ENCODE data around the gene DUSP9. TPM values are rescaled to one million over a fixed set of nuclear protein-coding genes. Genes with fewer than 3 reads are reported as not detected.
A peak's percentile ranks its signal among the peaks of the same experiment; 100 is the strongest.

The DUSP9 gene
- total and polyA plus RNA-seq, 12 donors: 0.11 to 15.9 (median 0.24) TPM; not detected in 6

GRCh38 chrX:153640736-153641575 is 6.0 kb upstream of the DUSP9 start:
- DNase-seq: peak in 1 of 7 donors; percentile 9
- 60 to 83% (median 72%) methylated on average over 5 to 26 of the region's 26 CpGs for WGBS, 4 donors
- no peaks in the 10 kb centered on the region for H3K9me3 ChIP-seq (replicated peaks in 1 of 3)
- H3K27ac ChIP-seq: no peak overlapping the region
- peaks cover 0 to 6% of the 10 kb centered on the region in 2 donors for H3K4me1 ChIP-seq (replicated peaks in 1 of 2)
- H3K4me3 ChIP-seq: no peak overlapping the region
- H3K27me3 ChIP-seq: peaks cover 36% of the 10 kb centered on the region
- no peaks in the 10 kb centered on the region for H3K36me3 ChIP-seq (replicated peaks in 1 of 2)
- intact Hi-C loops (cut with DNase I): loop anchor here in 1 of 2 donors (10.0 kb wide), 1 partner anchor 86 kb away; no protein-coding TSS in a partner anchor
- TF ChIP-seq, protein P1, sequence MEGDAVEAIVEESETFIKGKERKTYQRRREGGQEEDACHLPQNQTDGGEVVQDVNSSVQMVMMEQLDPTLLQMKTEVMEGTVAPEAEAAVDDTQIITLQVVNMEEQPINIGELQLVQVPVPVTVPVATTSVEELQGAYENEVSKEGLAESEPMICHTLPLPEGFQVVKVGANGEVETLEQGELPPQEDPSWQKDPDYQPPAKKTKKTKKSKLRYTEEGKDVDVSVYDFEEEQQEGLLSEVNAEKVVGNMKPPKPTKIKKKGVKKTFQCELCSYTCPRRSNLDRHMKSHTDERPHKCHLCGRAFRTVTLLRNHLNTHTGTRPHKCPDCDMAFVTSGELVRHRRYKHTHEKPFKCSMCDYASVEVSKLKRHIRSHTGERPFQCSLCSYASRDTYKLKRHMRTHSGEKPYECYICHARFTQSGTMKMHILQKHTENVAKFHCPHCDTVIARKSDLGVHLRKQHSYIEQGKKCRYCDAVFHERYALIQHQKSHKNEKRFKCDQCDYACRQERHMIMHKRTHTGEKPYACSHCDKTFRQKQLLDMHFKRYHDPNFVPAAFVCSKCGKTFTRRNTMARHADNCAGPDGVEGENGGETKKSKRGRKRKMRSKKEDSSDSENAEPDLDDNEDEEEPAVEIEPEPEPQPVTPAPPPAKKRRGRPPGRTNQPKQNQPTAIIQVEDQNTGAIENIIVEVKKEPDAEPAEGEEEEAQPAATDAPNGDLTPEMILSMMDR (IDR thresholded peaks at IDR 0.05): no peak
- no peak for TF ChIP-seq POLR2A (IDR thresholded peaks at IDR 0.05)

- intact Hi-C loops (cut with DNase I): loop anchor here in 1 of 2 donors (10.0 kb wide), 1 partner anchor 87 kb away; no protein-coding TSS in a partner anchor
- Histone ChIP-seq H3K27me3 (peaks cover 42% of the 10 kb centered on the region), H3K9me3 (replicated peaks in 1 of 3) (no peaks in the 10 kb centered on the region), H3K36me3 (replicated peaks in 1 of 2) (no peaks in the 10 kb centered on the region), H3K4me1 (replicated peaks in 1 of 2) (peaks cover 0 to 6% of the 10 kb centered on the region in 2 donors), H3K27ac (no peak overlapping the region), H3K4me3 (no peak overlapping the region)
- no peak for TF ChIP-seq POLR2A (IDR thresholded peaks at IDR 0.05)
- TF ChIP-seq, protein P1 (IDR thresholded peaks at IDR 0.05): no peak
- WGBS, 4 donors: 21 to 43% (median 23%) methylated on average over 8 of the region's 8 CpGs; no CpG with 5 or more reads in 1 of the 4 donors
- no peak for DNase-seq
Measured at GRCh38 chrX:153641627-153642026, 5.4 kb upstream of the DUSP9 start.

GRCh38 chrX:153642051-153642654 is 4.8 kb upstream of the DUSP9 start:
- Histone ChIP-seq H3K4me3 (no peak overlapping the region), H3K27me3 (peaks cover 48% of the 10 kb centered on the region), H3K36me3 (replicated peaks in 1 of 2) (no peaks in the 10 kb centered on the region), H3K9me3 (replicated peaks in 1 of 3) (no peaks in the 10 kb centered on the region), H3K27ac (no peak overlapping the region), H3K4me1 (replicated peaks in 1 of 2) (peaks cover 0 to 6% of the 10 kb centered on the region in 2 donors)
- intact Hi-C loops (cut with DNase I): loop anchor here in 1 of 2 donors (10.0 kb wide), 1 partner anchor 87 kb away; no protein-coding TSS in a partner anchor
- TF ChIP-seq POLR2A (IDR thresholded peaks at IDR 0.05): no peak
- TF ChIP-seq, protein P1 (IDR thresholded peaks at IDR 0.05): no peak
- peak in 1 of 7 donors; percentile 5 for DNase-seq
- 0 to 26% (median 3%) methylated on average over 10 to 41 of the region's 62 CpGs; no CpG with 5 or more reads in 1 of the 4 donors for WGBS, 4 donors
